Activated CD8-positive, alpha-beta memory T cell treated with anti-CD3 and anti-CD28 coated beads, Interleukin-2, amount 10 ng/mL, durations not matched to agents 7 days and 5 days (primary cell): ENCODE results near the gene SAG. TPM values are rescaled to one million over a fixed set of nuclear protein-coding genes. Genes with fewer than 3 reads are reported as not detected.

ENCODE experiments used
- ATAC-seq: fragments of 150-1000 bp; cut with Tn5 transposase; one replicate; pipeline ENCODE4 v1.10.0; 2021; ENCODE audit warnings: moderate library complexity
- CTCF ChIA-PET: fragments of 350-600 bp; sonication (Branson Sonifier 250); formaldehyde crosslinking; loops from one replicate; lab custom pipeline; 2021; ENCODE audit warnings: antibody characterized with exemption; lab: Charles Lee
- DNase-seq: peaks from one replicate; pipeline ENCODE4 v3.0.0-alpha.2; 2020
- H3K27ac Mint-ChIP-seq: one replicate; pipeline ENCODE4 v1.8.0; 2021; ENCODE audit warnings: mild to moderate bottlenecking, mixed read lengths
- H3K27me3 Mint-ChIP-seq: one replicate; pipeline ENCODE4 v1.8.0; 2021; ENCODE audit warnings: mixed read lengths
- H3K36me3 Mint-ChIP-seq: one replicate; pipeline ENCODE4 v1.8.0; 2021; ENCODE audit warnings: mild to moderate bottlenecking, mixed read lengths
- H3K4me1 Mint-ChIP-seq: one replicate; pipeline ENCODE4 v1.8.0; 2021; ENCODE audit warnings: mixed read lengths
- H3K4me3 Mint-ChIP-seq: one replicate; pipeline ENCODE4 v1.8.0; 2021; ENCODE audit warnings: mild to moderate bottlenecking, moderate library complexity, mixed read lengths
- H3K9me3 Mint-ChIP-seq: one replicate; pipeline ENCODE4 v1.8.0; 2022; ENCODE audit warnings: low read depth, mixed read lengths
- total RNA-seq, 2 experiments: library from RNA; stranded (reverse); gene quantifications; one replicate each; pipeline ENCODE4 v1.2.3, GENCODE V29; 2021

The SAG gene
- total RNA-seq, 2 experiments from 2014 or later: 0.09 to 0.23 TPM

DNA sequence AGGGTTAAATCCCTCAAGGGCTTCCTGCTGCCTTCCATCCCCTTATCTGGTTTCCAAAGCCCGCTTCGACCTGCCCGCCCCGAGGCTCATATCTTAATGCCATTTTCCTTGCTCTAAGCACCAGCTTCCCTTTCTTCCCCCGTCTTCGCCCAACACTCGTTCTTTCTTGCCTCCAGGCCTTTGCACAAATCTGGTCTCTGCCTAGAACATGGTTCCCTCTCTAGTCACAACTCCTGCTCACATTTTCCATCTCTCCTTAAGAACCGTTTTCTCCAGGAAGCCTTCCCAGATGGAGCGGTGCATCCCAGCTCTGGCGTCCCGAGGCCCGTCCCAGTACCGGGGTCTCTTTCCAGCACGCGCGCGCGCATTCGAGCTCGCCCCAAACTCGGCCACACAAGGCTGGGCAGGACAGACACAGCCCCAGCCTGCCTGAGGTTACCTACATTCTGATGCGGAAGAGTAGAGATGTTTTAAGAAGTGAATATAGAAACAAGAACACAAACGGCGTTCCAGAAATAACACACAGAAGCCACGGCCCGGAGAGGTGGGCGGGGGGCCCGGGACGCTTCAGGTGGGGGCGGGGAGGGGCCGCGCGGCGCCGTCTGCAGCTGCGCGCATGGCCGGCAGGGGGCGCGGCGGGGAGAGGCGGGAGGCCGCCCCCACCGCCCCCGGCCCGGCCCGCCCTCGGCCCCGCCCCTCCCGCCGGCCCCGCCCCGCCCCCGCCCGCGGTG, 46.3 kb downstream of the SAG start, which contains the start of gene DGKD:
DGKD (plus strand) TSS at position 726 of the 731 bp plus-strand sequence. CDS start 25 bp downstream, outside the sequence.
- Mint-ChIP-seq H3K9me3 (no peaks in the 10 kb centered on the region), H3K27me3 (no peaks in the 10 kb centered on the region), H3K4me1 (peaks cover 69% of the 10 kb centered on the region), H3K4me3 (peak within 1 kb of the TSS; percentile 84), H3K36me3 (peaks cover 31% of the 10 kb centered on the region), H3K27ac (peak within 1 kb of the TSS; percentile 96)
- CTCF ChIA-PET: interaction anchor here (0.8 to 4.7 kb wide), 16 partner anchors 9 to 99 kb away, joined by 3 to 23 read pairs (median 6); no protein-coding TSS in a partner anchor
- peak; percentile 75 for DNase-seq
- peak; percentile 80 for ATAC-seq

DNA sequence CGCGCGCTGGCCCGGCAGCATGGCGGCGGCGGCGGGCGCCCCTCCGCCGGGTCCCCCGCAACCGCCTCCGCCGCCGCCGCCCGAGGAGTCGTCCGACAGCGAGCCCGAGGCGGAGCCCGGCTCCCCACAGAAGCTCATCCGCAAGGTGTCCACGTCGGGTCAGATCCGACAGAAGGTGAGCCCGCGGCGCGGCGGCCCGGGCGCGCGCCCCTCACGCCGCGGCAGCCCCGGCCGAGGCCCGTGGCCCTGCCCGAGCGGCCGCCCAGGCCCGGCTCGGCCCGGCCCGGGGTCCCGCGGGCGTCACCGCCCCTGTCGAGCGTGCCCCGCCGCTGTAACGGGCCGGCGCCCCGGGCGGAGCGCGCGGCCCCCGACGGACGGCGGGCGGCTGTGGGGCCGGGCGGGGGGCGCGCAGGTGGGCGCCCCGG, 46.9 kb downstream of the SAG start:
- no peaks in the 10 kb centered on the region for H3K27me3 Mint-ChIP-seq
- no peak overlapping the region for H3K4me3 Mint-ChIP-seq
- peaks cover 33% of the 10 kb centered on the region for H3K36me3 Mint-ChIP-seq
- no peak overlapping the region for H3K27ac Mint-ChIP-seq
- ATAC-seq (peak; percentile 35), DNase-seq (no peak)
- peaks cover 67% of the 10 kb centered on the region for H3K4me1 Mint-ChIP-seq
- CTCF ChIA-PET: interaction anchor here (0.8 to 4.7 kb wide), 13 partner anchors 9 to 98 kb away, joined by 3 to 23 read pairs (median 6); no protein-coding TSS in a partner anchor
- H3K9me3 Mint-ChIP-seq: no peaks in the 10 kb centered on the region

DNA sequence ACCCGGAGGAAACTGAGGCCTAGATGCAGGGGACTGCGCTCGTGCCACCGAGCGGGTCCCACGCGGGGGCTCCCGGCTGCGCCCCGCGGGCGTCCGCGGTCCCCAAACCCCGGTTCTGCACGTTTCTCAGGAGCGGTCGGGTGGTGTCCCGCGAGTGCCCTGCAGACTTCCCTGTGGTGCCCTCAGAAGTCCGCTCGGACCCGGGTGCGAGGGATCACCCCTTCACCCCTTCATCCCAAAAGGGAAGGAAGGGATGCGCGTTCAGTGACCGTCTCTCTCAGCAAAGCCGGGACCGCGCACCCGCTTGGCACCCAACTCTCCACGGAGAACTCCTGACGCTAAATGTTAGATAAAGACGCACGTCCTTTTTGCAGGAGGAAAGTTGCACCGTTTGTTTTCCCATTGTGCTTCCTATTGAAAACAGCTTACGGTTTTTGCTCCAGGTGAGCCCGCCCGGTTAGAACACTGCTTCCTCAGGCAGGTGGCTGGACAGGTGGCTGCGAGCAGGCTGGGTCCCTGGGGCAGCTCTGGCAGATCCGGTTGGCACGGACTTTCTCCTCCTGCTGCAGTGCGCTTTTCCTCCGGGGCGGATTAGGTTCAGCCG, 47.5 kb downstream of the SAG start:
- Mint-ChIP-seq H3K27me3 (no peaks in the 10 kb centered on the region), H3K36me3 (peaks cover 37% of the 10 kb centered on the region), H3K4me3 (peak overlapping the region; percentile 78), H3K9me3 (no peaks in the 10 kb centered on the region), H3K4me1 (peaks cover 65% of the 10 kb centered on the region), H3K27ac (peak overlapping the region; percentile 56)
- no peak for DNase-seq
- CTCF ChIA-PET: interaction anchor here (0.8 to 4.7 kb wide), 8 partner anchors 10 to 89 kb away, joined by 3 to 23 read pairs (median 10); no protein-coding TSS in a partner anchor
- ATAC-seq: peak; percentile 2

DNA sequence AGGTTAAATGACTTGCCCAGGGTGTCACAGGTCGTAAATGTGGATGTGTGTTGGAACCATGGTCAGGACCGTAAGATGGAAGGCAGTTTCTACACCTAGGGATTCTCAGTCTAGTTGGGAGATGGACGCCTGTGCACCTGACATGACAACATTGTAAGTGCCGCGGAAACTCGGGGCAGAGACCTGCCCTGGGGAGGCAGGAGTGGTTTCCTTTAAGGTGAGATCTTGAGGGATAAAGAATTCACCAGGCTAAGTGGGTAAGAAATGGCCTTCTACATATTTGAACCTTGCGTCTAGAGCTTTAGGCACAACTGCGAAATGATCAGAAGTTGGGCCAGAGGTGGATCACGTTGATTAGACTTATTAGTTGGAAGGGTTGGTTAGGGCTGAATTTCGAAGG, 48.3 kb downstream of the SAG start:
- CTCF ChIA-PET: interaction anchor here (1.3 to 4.7 kb wide), 3 partner anchors 9 to 88 kb away, joined by 4 to 23 read pairs (median 4); no protein-coding TSS in a partner anchor
- H3K27ac Mint-ChIP-seq: no peak overlapping the region
- H3K9me3 Mint-ChIP-seq: no peaks in the 10 kb centered on the region
- H3K27me3 Mint-ChIP-seq: no peaks in the 10 kb centered on the region
- peaks cover 57% of the 10 kb centered on the region for H3K4me1 Mint-ChIP-seq
- ATAC-seq: no peak
- peak overlapping the region; percentile 78 for H3K4me3 Mint-ChIP-seq
- H3K36me3 Mint-ChIP-seq: peaks cover 39% of the 10 kb centered on the region
- DNase-seq: no peak

DNA sequence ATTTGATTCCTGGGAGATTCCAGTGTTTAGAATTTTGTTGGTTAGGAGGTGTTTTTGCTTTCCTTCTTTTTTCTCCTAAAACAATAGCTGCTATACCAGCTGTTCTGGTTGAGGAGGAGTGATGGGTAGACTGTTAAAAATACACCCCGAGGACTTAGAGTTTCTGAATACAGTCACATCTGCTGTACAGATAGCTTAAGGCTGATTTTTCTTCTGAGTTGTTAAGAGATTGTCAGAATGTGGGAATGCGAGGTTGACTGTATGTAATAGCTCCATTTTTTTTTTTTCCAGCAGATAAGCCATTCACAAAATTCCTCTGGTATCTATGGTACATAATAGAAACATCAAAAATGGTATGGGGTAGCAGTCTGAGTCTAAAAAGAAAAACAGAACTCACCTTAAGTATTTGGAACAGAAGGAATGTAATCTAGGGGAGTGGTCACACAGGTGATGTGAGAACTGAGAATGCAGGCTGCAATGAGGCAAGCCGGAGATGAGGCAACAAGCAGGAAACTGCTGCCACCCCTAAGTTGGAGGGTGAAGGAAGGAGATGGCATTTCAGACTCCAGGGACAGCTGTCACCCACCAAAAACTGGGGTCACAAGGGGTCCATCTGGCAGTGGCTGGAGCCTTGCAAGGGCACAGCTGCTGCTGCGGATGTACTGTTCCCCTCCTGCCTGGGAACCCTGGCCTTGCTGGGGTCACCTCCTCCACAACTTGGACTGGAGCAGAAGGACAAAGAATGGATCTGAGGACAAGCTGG, 49.1 kb downstream of the SAG start:
- ATAC-seq (no peak), DNase-seq (no peak)
- H3K36me3 Mint-ChIP-seq: peaks cover 39% of the 10 kb centered on the region
- H3K27ac Mint-ChIP-seq: peak overlapping the region; percentile 29
- CTCF ChIA-PET: interaction anchor here (0.9 to 4.7 kb wide), 5 partner anchors 10 to 89 kb away, joined by 3 to 23 read pairs (median 4); no protein-coding TSS in a partner anchor
- H3K27me3 Mint-ChIP-seq: no peaks in the 10 kb centered on the region
- peak overlapping the region; percentile 78 for H3K4me3 Mint-ChIP-seq
- no peaks in the 10 kb centered on the region for H3K9me3 Mint-ChIP-seq
- peaks cover 50% of the 10 kb centered on the region for H3K4me1 Mint-ChIP-seq

DNA sequence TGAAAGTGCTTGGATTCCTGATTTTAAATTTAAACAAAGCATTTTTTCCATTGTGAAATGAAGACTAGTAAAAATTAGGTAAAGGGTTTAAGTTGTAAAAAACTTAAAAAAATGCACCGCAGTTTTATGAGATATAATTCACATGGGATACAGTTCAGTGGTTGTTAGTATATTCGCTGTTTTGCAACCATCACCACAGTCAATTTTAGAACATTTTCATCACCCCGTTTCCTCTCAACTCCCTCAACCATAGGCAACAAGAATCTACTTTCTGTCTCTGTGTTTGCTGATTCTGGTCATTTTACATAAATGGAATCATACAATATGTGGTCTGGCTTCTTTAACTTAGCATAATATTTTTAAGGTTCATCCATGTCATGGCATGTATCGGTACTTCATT, 50.7 kb downstream of the SAG start:
- no peak overlapping the region for H3K4me3 Mint-ChIP-seq
- ATAC-seq (no peak), DNase-seq (no peak)
- peaks cover 45% of the 10 kb centered on the region for H3K4me1 Mint-ChIP-seq
- no peak overlapping the region for H3K27ac Mint-ChIP-seq
- no peaks in the 10 kb centered on the region for H3K27me3 Mint-ChIP-seq
- peaks cover 46% of the 10 kb centered on the region for H3K36me3 Mint-ChIP-seq
- CTCF ChIA-PET: interaction anchor here (0.8 to 2.5 kb wide), 5 partner anchors 12 to 85 kb away, joined by 3 to 21 read pairs (median 4); no protein-coding TSS in a partner anchor
- no peaks in the 10 kb centered on the region for H3K9me3 Mint-ChIP-seq

DNA sequence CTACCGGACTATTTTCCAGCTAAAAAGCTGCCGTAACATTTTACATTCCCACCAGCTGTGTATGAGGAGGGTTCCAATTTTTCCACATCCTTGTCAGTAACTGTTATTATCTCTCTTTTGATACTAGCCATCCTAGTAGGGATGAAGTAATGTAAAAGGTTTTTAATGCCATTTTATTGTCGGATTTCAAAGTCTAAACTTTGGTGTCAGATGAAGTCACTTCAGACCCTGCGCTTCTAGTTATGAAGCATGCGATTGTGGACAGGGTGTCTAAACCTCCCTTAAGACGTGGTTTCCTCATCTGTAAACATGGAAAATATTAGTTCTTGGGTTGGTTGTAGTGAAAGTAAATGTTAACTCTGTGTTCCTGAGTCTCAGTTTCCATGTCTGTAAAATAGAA, 51.3 kb downstream of the SAG start:
- H3K27ac Mint-ChIP-seq: no peak overlapping the region
- H3K9me3 Mint-ChIP-seq: peaks cover 3% of the 10 kb centered on the region
- H3K4me3 Mint-ChIP-seq: no peak overlapping the region
- ATAC-seq (no peak), DNase-seq (no peak)
- H3K27me3 Mint-ChIP-seq: no peaks in the 10 kb centered on the region
- H3K36me3 Mint-ChIP-seq: peaks cover 51% of the 10 kb centered on the region
- H3K4me1 Mint-ChIP-seq: peaks cover 42% of the 10 kb centered on the region
- CTCF ChIA-PET: interaction anchor here (1.9 kb wide), 1 partner anchor 12 kb away, joined by 4 read pairs; no protein-coding TSS in a partner anchor

DNA sequence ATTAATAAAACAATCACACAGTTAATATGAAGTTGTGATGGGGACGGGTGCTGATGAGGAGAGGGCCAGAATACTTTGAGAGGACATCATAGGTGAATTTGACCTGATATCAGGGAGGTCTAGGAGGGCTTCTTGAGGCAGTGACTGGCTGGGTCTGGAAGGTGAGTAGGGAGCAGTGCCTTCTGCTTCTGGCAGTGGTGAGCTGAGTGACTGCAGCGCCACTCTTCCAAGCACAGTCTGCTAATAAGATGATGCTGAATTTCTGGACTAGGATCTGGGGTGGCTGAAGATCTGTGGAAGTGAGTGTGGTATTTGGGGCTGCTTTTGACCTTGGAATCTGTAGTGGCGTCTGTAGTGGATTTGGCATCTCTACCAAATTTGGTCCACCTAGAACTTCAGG, 52.2 kb downstream of the SAG start:
- Mint-ChIP-seq H3K27me3 (no peaks in the 10 kb centered on the region), H3K4me1 (peaks cover 40% of the 10 kb centered on the region), H3K9me3 (peaks cover 3% of the 10 kb centered on the region), H3K4me3 (no peak overlapping the region), H3K27ac (no peak overlapping the region), H3K36me3 (peaks cover 56% of the 10 kb centered on the region)
- no peak for DNase-seq
- CTCF ChIA-PET: no interaction called here
- no peak for ATAC-seq

DNA sequence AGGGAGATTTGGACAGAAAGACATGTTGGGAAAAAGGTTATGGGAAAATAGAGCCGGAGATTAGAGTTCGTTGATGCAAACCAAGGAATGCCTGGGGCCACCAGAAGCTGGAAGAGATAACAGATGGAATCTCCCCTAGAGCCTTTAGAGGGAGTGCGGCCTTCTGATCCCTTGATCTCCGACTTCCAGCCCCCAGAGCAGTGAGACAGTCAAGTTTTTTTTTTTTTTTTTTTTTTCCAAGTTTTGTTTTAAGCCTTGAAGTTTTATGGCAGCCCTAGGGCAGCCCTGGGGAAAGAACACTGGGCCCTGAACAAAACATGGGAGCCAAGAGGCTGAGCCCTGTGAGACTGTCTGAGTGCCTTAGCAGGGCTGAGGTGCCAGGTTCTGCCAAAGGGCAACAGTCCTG, 53.2 kb downstream of the SAG start:
- H3K36me3 Mint-ChIP-seq: peaks cover 50% of the 10 kb centered on the region

DNA sequence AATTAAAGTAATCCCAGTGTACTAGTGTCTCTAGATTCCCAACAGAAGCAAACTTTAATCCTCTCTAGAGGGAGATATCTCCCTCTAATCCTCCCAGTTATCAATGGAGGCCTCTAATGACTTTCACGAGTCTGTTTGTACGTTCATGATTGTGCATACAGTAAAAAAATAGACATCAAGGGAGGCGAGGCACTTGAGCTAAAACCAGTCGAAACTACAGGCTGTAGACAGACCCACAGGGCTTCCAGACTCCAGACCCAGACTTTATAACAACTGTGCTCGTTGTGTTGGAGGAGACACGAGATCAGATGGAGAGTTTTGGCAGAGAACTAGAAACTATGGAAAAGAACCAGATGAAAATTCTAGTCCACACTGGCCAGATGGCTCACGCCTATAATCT, 53.7 kb downstream of the SAG start:
- no peak for ATAC-seq
- peaks cover 45% of the 10 kb centered on the region for H3K36me3 Mint-ChIP-seq
- CTCF ChIA-PET: no interaction called here
- no peak overlapping the region for H3K27ac Mint-ChIP-seq
- peaks cover 3% of the 10 kb centered on the region for H3K9me3 Mint-ChIP-seq
- H3K4me3 Mint-ChIP-seq: no peak overlapping the region
- DNase-seq: no peak
- peaks cover 28% of the 10 kb centered on the region for H3K4me1 Mint-ChIP-seq
- H3K27me3 Mint-ChIP-seq: no peaks in the 10 kb centered on the region

More for the DNA sequence above, 53.2 kb downstream of the SAG start:
- CTCF ChIA-PET: no interaction called here
- Mint-ChIP-seq H3K27me3 (no peaks in the 10 kb centered on the region), H3K27ac (no peak overlapping the region), H3K4me1 (peaks cover 33% of the 10 kb centered on the region), H3K9me3 (peaks cover 3% of the 10 kb centered on the region), H3K4me3 (no peak overlapping the region)
- DNase-seq: no peak
- ATAC-seq: no peak

DNA sequence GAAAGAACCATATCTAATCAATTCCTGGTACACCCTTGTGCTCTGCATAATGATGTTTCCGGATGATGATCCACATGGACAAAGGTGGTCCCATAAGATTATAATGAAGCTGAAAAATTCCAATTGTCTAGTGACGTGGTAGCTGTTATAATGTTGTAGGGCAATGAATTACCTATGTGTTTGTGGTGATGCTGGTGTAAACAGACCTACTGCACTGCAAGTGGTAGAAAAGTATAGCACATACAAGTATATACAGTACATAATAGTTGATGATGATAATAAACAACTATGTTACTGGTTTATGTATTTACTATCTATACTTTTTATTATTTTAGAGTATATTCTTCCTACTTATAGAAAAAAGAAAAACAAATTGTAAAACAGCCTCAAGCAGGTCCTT, 55.1 kb downstream of the SAG start:
- Mint-ChIP-seq H3K27ac (no peak overlapping the region), H3K36me3 (peaks cover 37% of the 10 kb centered on the region)

DNA sequence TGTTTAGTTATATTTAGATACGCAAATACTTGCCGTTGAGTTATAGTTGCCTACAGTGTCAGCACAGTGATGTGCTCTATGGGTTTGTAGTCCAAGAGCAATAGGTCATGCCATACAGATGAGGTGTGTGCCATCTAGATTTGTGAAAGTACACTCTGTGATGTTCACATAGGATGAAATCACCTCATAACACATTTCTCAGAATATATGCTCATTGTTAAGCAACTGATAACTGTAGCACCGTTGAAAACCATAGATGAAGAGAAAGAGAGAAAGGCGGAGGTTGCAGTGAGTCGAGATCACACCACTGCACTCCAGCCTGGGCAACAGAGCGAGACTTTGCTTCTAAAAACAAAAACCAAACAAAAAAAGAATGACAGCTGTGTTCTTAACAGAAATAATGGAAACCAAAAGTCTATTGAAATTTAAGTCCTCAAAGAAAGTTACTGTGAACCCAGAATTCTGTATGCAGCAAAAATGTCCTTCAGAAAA, 56.2 kb downstream of the SAG start:
- no peak overlapping the region for H3K27ac Mint-ChIP-seq
- CTCF ChIA-PET: interaction anchor here (2.2 kb wide), 1 partner anchor 10 kb away, joined by 6 read pairs; no protein-coding TSS in a partner anchor
- no peak for DNase-seq
- H3K4me1 Mint-ChIP-seq: peaks cover 9% of the 10 kb centered on the region
- no peaks in the 10 kb centered on the region for H3K27me3 Mint-ChIP-seq
- H3K36me3 Mint-ChIP-seq: peaks cover 28% of the 10 kb centered on the region
- ATAC-seq: no peak
- H3K9me3 Mint-ChIP-seq: peaks cover 3% of the 10 kb centered on the region
- no peak overlapping the region for H3K4me3 Mint-ChIP-seq

More for the DNA sequence above, 55.1 kb downstream of the SAG start:
- ATAC-seq (no peak), DNase-seq (no peak)
- H3K4me1 Mint-ChIP-seq: peaks cover 16% of the 10 kb centered on the region
- no peaks in the 10 kb centered on the region for H3K27me3 Mint-ChIP-seq
- no peak overlapping the region for H3K4me3 Mint-ChIP-seq
- CTCF ChIA-PET: interaction anchor here (2.2 kb wide), 1 partner anchor 9 kb away, joined by 6 read pairs; no protein-coding TSS in a partner anchor
- peaks cover 3% of the 10 kb centered on the region for H3K9me3 Mint-ChIP-seq
